ENCODE measurements around the gene BLM.
"Not testable (repeated sequence)": the region's sequence is repeated elsewhere in the genome, so short reads cannot be mapped to it uniquely, and the experiment has no call there.

The BLM gene

DNA sequence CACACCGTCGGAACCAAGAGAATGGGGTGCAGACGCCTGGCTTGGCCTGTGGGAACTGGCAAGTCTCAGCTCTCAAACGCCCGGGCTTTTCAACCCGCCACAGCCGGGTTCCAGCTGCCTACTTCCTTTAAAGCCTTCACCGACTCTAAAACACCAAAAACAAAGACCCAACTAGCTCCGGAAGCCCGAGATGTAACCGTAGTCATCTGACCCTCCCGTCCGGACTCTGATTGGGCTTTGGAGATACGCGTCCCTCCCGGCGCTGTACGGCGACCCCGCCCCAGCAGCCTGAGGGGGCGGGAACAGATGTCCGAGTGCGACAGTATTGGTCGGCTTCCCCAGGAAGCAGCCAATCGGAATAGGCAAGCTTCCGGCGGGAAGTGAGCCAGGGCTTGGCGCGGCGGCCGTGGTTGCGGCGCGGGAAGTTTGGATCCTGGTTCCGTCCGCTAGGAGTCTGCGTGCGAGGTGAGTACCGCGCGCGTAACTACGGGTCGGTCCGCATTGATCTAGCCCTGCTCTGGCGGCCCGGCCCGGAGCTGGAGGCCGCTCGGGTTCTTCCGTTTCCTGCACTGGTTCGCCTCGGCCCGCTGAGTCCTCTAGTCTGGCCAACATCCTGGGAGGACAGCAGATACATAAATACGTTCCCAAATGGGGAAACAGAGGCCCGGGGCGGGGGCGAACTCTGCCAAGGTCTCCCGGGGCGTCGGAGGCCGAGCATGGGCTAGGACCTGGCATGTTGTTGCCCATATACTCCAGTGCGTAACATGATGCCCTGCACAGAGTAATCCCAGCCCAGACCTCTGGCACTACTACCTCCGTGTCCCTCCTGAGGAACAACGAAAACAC, at the start of gene BLM:
Gene BLM, plus strand, starts transcription at position 371 of the 846 bp plus-strand sequence. CDS start 30,047 bp downstream, outside the sequence.
- DNase-seq = peak; percentile 97

DNA sequence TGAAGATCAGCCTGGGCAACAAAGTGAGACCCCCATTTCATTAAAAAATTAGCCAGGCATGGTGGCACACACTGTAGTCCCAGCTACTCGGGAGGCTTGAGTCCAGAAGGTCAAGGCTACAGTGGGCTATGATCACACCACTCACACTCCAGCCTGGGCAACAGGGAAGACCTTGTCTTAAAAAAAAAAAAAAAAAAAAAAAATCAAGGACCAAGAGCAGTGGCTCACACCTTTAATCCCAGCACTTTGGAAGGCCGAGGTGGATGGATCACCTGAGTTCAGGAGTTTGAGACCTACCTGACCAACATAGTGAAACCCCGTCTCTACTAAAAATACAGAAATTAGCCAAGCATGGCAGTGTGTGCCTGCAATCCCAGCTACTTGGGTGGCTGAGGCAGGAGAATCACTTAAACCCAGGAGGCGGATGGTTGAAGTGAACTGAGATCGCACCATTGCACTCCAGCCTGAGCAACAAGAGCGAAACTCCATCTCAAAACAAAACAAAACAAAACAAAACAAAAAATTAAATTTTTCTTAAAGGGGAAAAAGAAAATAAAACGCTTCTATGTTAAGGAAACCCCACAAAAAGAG, 49.3 kb upstream of the BLM start:
- not testable (repeated sequence) for DNase-seq

DNA sequence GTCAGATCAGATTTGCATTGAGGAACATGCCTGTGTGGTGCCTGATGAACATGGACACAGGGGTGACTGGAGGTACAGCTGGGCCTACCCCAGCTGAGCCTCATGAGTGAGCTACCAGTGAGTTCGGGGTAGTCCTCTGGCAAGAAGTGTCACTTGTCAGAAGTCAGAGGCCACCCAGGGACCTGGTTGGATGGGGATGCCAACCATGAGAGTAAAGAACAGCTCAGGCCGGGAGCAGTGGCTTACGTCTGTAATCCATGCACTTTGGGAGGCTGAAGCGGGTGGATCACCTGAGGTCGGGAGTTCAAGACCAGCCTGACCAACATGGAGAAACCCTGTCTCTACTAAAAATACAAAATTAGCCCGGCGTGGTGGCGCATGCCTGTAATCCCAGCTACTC, 46.5 kb upstream of the BLM start:
- not testable (repeated sequence) for DNase-seq

DNA sequence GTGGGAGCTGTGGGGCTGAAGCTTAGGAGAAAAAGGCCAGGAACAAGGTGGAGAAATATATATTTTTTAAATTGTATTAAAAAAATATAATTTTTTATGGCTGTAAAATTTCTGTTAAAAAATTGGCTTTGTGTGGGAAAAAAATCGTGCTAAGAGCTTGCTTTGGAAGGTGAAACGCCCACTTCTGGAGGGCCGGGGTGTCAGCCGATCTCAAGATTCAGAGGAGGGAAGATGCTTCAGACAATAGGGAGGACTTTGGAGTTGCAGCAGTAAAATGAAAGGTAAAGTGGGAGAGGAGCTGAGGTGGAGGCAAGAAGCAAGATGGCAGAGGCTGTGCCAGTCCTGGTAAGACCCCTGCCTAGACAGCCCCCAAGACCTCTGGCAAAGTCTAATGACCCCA, 45.9 kb upstream of the BLM start:
- DNase-seq = no peak

DNA sequence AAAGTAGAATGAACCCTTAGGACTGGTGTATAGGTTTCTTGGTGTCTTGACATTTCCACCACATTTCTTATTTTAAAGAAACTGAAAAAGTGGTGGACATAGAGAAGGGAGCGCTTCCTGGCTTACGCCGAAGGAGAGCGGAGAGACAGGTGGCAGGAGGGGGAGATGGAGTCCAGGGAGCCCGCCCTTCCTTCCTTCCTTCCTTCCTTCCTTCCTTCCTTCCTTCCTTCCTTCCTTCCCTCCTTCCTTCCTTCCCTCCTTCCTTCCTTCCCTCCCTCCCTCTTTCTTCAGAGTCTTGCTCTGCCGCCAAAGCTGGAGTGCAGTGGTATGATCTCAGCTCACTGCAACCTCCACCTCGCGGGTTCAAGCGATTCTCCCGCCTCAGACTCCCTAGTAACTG, 43.8 kb upstream of the BLM start:
- not testable (repeated sequence) for DNase-seq

DNA sequence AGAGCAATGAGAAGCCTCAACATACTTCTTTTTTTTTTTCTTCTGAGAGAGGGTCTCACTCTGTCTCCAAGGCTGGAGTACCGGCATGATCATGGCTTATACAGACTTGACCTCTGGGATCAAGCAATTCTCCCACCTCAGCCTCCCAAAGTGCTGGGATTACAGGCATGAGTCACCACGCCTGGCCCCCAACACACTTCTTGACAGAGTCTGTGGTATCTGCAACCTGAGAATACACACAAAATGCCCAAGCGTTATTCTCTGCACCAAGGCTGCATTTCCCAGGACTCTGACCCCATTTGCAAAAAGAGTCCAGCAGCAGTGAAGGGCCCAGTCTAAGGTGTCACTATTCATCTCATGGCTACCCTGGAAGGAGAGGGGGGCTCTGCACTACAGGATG, 42.7 kb upstream of the BLM start:
- DNase-seq = no peak

DNA sequence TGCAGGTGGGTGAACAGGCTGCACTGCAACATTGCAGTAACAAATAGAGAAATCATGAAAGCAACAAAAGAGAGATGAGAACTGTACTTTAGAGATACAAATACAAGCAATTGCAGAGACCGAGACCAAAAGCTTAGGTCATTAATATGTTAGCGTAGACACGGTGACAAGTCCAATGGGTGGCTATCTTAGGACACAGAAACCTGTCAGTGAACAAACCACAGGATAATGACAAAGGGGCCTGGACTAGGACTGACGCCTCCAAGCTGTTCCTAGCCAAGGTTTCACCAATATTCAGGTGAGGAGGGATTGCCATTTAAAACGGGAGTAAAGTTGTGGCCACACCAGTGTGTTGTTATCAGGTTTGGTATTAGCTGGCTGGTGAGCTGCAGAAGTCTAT, 41.7 kb upstream of the BLM start:
- DNase-seq = no peak

DNA sequence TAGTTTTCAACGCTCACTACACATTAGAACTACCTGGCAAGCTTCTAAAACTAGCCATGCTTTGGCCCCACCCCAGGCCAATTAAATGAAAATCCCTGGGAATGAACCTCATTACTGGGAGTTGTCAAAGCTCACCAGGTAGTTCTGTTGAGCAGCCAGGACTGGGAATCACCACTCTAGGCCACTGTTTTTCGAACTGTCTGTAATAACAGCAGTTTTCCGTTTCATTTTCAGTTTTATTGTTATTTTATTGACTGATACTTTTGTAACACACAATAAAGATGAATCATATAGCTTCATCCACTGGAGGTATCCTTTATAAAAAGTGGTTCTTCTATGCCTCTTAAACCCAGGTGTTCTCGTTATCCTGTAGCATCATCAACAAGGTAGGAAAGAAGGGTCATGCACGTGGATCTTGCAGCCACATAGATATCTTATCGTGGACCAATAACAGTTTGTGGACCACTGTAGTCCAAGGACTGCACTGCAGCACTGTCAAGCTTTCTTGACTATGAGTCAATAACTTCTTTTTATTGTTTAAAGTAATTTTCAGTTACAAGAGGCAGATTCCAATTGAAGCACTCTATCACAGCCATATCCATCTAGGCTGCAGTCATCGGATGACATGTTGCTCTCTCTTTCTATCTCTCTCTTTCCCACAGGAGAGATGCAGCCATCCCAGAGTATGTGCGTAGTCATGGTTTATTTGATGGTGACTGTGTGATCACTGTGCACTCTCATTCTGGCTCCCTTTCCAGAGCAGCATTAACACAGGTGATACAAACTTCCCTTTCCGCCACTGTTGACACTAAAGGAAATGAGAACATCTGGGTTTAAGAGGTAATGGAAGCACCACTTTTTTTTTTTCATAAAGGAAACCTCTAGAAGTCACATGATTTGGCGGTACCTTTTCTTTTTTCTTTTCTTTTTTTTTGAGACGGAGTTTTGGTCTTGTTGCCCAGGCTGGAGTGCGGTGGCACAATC, 39.0 kb upstream of the BLM start:
- DNase-seq = no peak

DNA sequence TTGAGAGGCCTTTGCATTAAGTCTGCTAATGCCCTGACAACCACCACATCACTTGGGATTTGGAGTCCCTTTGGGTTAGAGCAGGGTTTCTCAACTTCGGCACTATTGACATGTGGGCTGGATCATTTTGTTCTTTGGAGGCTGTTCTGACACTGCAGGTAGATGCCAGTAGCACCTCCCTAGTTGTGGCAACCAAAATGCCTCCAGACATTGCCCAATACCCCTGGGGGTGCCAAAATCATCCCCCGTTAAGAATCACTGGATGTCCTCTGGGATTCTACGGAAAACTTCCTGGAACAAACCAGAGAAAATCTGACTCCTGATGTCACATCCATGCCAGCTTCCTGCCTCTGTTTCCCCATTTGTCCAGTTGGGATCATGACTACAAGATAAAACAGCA, 37.2 kb upstream of the BLM start:
- DNase-seq = no peak

DNA sequence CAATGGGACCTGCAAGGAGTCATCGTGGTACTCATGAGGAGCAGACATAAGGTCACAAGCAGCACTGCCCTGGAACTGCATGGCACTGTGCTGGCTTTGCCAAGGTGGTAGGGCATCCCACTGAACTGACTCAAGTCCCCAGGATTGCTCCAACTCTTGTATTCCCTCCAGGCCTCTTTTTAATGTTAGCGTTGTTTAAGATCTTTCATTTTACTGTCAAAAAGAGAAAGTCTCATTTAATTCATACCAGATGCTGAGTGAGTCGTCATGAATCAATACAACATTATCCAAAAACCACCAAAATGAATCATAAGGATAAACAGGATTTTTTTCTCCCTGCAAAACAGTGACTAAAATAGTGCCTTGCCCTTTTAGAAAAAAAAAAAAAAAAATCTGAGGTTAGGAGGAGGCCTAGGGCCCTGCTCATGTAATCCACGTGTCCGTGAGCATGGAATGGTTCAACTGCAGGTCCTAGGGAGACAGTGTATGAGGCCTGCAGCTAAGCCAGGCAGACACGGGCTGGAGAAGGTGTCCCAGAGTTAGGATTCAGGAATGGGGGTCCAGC, 36.7 kb upstream of the BLM start:
- DNase-seq = no peak

DNA sequence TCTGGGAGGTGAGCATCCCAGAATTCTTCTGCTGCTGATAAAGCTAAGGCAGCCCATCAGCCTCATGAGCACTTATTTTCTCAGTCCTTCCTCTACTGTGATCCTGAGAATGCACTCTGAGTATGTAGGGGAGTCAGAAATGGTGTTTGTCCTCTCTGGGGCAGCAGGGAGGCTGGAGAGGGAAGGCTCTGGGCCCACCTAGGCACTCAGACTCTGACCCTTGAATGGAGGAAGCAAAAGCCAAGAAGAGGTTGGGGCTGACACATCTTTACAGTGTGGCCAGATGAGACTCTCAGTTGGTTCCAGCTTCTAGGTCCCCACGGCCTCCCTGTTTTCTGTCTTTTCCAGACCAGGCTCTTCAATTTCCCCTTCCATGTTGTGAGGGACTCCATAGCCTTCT, 36.1 kb upstream of the BLM start:
- DNase-seq = no peak

DNA sequence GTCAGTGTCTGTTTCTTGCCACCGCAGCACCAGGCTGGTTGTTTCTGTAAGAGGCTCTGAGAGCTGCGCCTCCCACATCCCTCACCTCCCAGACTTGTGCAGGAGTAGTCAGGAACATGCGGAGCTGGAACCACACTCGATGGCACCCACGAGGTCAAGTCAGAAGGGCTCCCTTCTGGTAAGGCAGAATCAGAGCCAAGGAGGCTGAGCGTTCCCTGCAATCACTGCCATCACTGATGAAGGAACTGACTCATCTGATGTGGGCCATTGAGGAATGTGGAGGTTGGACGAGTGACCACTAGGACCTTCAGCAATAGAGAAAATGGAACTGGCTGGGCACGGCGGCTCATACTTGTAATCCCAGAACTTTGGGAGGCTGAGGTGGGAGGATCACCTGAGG, 35.7 kb upstream of the BLM start:
- DNase-seq = no peak

DNA sequence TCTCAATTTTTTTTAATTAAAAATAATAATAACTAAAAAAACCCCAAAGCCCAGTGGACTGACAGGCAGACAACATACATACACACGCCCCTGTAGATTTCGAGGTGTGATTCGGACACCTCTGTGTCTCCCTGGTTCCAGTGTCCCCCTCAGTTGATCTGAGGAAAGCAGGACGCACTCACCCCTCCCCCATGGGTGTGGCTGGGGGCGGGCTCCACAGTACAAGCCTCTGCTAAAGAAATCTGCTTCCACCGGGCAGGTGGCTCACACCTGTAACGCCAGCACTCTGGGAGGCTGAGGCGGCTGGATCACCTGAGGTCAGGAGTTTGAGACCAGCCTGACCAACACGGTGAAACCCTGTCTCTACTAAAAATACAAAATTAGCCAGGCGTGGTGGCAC, 33.8 kb upstream of the BLM start:
- DNase-seq = no peak

DNA sequence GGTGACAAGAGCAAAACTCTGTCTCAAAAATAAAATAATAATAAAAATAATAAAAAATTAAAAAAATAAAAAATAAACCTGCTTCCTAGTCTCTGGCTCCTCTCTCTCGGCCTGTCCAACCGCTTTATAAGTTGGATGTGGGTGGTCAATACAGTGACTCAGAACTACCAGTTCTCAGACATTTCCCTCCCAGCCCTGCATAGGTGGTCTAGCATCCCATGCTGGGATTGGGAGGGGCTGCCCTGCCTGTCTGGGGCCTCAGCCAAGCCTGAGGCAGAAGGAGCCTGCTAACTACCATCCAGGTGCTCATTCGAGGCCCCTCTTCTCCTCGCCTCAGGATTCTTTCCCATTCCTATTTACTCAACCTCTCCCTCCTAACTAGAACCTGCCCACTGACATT, 33.3 kb upstream of the BLM start:
- DNase-seq = no peak

DNA sequence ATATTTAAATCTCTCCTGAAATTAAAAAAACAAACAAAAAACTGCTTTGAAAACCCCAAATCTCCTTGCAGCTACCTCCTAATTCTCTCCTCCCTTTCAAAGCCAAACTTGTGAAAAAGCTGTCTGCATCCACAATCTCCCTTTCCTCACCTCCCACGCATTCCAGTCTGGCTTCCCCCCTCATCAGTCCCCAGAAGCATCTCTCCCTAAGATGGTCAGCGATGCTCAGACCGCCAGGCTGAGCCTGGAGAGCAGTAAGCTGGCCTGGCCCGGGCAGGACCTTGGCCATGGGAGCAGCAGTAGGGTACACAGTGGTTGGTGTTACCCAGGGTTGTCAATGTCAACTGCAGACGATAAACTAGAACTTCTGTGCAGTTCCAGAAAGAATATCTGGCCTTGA, 32.9 kb upstream of the BLM start:
- no peak for DNase-seq

DNA sequence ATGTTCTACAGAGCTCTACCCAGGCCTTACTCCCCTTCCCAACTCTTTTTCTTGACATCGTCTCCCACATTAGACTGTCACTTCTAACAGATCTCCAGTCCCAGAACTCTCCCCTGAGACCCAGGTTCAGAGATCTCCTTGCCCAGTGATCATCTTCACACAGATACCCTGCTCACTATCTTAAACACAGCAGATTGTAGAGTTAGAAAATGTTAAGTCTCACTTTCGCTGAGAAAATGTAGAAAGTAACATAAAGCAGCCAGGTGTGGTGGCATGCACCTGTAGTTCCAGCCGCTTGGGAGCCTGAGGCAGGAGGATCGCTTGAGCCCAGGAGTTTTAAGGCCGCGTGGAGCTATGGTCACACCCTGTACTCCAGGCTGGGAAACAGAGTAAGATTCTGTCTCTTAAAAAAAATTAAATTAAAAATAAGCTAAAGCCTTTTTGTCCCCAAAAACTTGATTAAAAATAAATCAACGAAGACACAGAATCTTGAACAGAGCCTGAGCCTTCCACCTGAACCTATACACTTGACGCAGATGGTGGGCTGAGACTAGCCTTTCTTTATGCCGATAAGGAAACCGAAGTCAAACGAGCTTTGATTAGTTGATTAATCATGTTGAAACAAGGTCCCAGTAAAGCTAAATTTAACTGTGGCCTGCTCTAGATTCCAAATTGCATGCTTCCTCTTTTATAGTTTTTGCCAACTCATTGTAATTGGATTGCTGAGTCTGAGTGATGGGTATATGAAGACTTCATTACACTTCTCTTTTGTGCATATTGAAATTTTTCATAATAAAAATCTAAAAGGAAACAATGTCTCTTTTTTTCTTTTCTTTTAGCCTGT, 31.3 kb upstream of the BLM start:
- DNase-seq = no peak

DNA sequence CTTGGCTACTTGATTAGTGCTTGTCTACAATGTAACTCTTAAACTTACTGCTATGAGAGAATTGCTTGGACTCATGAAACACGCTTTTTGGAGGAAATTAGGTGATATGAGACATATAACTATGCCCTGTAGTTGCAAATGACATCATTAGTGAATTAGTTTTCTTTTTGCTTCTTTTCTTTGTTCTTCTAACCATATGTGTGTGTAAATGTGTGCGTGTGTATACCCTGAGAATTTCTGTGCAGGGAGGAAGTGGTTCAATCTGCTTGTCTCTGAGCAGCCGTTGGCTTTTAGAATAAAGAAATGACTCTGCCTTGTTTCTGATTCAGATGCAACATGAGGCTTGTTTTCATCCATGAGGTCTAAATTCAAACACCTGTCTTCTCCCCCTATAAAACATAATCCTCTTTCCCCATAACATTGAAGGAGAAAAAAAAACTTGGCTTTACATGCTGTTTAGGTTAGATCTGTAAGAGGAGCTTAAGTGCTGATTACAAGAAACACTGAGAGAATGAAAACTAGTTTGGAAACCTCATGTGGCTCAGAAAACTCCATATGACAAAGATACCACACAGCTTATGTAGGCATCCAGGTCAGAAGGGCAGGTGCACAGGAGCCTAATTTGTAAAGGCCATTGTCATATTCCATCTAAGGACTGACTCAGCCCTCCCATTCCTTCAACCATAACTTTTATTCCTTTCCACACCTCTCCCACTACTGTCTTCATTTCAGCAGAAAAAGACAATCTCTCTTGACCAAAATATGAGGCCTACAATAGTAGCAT, 30.5 kb upstream of the BLM start:
- no peak for DNase-seq

DNA sequence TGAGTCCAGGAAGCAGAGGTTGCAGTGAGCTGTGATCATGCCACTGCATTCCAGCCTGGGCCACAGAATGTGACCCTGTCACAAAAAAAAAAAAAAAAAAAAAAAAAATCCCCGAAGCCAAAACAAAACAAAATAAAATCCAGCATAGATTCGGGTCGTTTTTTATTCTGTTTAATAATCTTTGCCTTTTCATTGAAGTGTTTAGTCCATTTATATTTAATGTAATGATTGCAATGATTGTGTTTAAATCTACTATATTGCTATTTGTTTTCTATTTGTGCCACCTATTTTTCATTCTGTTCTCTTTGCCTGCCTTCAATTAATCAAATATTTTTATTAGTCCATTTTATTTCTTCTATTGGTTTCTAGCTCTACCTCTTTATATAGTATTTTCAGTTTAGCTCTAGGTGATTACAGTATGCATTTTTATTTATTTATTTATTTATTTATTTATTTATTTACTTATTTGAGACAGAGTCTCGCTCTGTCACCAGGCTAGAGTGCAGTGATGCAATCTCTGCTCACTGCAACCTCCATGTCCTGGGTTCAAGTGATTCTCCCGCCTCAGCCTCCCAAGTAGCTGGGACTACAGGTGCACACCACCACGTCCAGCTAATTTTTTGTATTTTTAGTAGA, 27.7 kb upstream of the BLM start:
- DNase-seq = not testable (repeated sequence)

DNA sequence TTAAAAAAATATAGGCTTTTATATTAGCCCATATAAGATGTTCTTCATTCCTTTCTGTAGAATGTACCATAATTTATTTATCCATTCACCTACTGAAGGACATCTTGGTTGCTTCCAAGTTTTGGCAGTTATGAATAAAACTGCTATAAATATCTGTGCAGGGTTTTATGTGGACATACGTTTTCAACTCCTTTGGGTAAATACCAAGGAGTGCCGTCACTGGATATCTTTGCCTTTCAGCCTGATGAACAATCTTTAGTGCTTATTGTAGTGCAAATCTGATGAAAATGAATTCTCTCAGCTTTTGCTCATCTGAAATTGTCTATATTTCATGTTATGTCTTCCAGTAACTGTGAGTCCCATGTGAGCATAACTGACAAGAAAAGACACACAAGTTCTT, 26.6 kb upstream of the BLM start:
- no peak for DNase-seq

DNA sequence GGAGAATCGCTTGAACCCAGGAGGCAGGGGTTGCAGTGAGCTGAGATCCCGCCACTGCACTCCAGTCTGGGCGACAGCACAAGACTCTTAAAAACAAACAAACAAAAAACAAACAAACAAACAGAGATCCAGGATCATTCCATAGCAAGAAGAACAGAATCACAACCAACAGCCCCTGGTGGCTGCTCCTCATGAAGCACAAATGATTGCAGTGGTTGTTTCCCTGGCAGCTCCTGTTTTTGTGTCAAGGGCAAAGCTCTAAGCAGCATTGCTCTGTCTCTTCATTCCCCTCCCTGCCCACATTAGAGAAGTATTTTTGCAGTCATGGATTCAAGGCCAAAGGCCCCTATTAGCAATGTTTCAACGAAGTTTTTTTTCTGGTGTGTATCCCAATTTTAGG, 25.8 kb upstream of the BLM start:
- DNase-seq = no peak

Measured in NCI-H1048 (cell line).